ENCODE measurements around the gene BMI1. TPM values are rescaled to one million over a fixed set of nuclear protein-coding genes. Genes with fewer than 3 reads are reported as not detected.
"Not testable (repeated sequence)": the region's sequence is repeated elsewhere in the genome, so short reads cannot be mapped to it uniquely, and the experiment has no call there.

The BMI1 gene
- total RNA-seq, 4 donors from 2014 or later = 15.6 to 47.9 (median 17.6) TPM

DNA sequence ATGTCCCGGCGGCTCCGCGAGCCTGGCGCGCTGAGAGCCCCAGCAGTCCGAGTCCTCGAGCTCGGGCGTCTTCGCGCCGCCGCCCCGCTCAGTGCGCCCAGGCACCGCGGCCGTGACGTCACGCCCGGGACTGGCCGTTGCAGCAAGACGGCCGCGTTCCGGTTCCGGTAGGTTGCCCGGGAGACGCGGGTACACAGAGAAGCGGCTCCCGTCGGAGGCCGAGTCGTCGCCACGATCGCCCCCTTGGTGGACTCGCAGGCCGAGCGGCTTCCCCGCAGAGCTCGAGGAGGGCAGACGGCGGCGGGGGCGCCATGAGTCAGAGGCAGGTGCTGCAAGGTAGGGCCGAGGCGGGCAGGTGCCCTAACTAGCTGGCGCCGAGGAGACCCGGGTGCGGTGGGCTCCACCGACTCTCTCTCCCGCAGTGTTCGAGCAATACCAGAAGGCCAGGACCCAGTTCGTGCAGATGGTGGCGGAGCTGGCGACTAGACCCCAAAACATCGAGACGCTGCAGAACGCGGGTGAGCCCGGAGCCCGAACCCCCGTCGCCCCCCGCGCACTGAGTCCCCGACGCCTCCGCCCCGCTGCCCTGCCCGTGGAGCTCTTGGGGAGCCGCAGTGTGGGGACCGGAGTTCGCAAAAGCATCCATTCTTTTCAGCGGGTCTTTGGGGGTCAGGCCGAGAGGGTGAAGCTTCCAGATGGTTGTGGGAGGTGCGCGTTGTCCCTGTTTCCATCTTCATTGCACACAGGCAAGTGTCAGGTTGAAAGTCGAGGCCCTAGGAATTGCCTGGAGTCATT, 24.6 kb downstream of the BMI1 start, which contains the start of gene SPAG6:
SPAG6 (plus strand) TSS at position 196 of the 795 bp plus-strand sequence; CDS start at position 312, 116 bp downstream.
- TF ChIP-seq, protein P1, sequence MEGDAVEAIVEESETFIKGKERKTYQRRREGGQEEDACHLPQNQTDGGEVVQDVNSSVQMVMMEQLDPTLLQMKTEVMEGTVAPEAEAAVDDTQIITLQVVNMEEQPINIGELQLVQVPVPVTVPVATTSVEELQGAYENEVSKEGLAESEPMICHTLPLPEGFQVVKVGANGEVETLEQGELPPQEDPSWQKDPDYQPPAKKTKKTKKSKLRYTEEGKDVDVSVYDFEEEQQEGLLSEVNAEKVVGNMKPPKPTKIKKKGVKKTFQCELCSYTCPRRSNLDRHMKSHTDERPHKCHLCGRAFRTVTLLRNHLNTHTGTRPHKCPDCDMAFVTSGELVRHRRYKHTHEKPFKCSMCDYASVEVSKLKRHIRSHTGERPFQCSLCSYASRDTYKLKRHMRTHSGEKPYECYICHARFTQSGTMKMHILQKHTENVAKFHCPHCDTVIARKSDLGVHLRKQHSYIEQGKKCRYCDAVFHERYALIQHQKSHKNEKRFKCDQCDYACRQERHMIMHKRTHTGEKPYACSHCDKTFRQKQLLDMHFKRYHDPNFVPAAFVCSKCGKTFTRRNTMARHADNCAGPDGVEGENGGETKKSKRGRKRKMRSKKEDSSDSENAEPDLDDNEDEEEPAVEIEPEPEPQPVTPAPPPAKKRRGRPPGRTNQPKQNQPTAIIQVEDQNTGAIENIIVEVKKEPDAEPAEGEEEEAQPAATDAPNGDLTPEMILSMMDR (IDR thresholded peaks at IDR 0.05) = no peak
- TF ChIP-seq POLR2A (IDR thresholded peaks at IDR 0.05) = no peak
- no peaks in the 10 kb centered on the region for H3K36me3 ChIP-seq
- peaks cover 0 to 14% (median 2%) of the 10 kb centered on the region in 4 donors for H3K9me3 ChIP-seq
- peak within 1 kb of the TSS in 3 of 4 donors; percentile 14 to 37 (median 37) for H3K4me3 ChIP-seq
- peaks cover 0 to 15% (median 1%) of the 10 kb centered on the region in 4 donors for H3K4me1 ChIP-seq
- peak in 2 of 3 donors; percentile 59 to 68 for DNase-seq
- no peak within 1 kb of the TSS for H3K27ac ChIP-seq
- H3K27me3 ChIP-seq = peaks cover 0 to 53% of the 10 kb centered on the region in 2 donors

DNA sequence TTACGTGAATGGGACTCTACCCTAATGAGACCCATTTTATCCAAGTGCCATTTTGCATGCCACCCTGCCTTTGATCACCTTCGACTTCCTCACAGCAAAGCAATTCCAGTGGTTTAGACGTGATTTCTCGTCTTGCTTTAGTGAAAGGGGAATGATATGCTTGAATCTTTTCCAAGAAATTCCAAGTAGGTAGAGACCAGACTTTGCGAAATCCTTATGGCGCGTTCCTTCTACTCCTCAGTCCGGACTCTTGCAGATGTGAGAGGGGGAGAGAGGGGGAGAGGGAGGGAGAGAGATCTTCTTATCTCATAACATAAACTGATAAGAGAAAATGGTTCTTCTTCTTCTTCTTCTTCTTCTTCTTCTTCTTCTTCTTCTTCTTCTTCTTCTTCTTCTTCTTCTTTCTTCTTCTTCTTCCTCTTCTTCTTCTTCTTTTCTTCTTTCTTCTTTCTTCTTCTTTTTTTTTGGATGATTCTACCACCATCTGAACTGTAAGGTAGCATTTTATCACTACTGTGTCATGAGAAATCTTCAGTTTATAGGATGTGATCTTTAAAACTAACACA, 25.3 kb downstream of the BMI1 start:
- peaks cover 0 to 14% (median 2%) of the 10 kb centered on the region in 4 donors for H3K9me3 ChIP-seq
- no peak for TF ChIP-seq POLR2A (IDR thresholded peaks at IDR 0.05)
- TF ChIP-seq, protein P1 (IDR thresholded peaks at IDR 0.05) = no peak
- no peaks in the 10 kb centered on the region for H3K36me3 ChIP-seq
- H3K27ac ChIP-seq = no peak overlapping the region
- no peak overlapping the region for H3K4me3 ChIP-seq
- peaks cover 0 to 13% (median under 1%) of the 10 kb centered on the region in 4 donors for H3K4me1 ChIP-seq
- H3K27me3 ChIP-seq = peaks cover 0 to 51% of the 10 kb centered on the region in 2 donors
- no peak for DNase-seq

DNA sequence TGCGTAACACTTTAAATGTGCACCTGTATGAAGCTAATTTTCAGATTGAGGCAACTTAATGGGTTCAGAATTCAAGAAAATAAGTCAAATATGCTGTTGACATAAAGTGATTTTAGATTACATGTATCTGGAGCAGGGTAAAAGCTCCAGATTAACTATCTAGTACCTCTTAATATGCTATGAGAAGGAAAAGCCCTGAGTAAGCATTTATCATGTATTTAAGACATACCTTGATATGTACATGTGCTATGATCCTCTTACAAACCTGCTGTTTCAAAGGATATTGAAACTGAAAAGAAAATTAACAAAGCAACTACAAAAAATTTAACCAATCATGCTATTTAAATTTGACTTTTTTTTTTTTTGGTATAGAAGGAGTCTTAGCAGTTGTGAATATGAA, 28.9 kb downstream of the BMI1 start:
- H3K27me3 ChIP-seq = peaks cover 0 to 22% of the 10 kb centered on the region in 2 donors
- DNase-seq = no peak
- no peak for TF ChIP-seq POLR2A (IDR thresholded peaks at IDR 0.05)
- TF ChIP-seq, protein P1 (IDR thresholded peaks at IDR 0.05) = no peak
- no peak overlapping the region for H3K4me3 ChIP-seq
- H3K9me3 ChIP-seq = peaks cover 0 to 13% (median 2%) of the 10 kb centered on the region in 4 donors
- H3K36me3 ChIP-seq = no peaks in the 10 kb centered on the region
- peaks cover 0 to 8% (median 0%) of the 10 kb centered on the region in 4 donors for H3K4me1 ChIP-seq
- H3K27ac ChIP-seq = no peak overlapping the region

DNA sequence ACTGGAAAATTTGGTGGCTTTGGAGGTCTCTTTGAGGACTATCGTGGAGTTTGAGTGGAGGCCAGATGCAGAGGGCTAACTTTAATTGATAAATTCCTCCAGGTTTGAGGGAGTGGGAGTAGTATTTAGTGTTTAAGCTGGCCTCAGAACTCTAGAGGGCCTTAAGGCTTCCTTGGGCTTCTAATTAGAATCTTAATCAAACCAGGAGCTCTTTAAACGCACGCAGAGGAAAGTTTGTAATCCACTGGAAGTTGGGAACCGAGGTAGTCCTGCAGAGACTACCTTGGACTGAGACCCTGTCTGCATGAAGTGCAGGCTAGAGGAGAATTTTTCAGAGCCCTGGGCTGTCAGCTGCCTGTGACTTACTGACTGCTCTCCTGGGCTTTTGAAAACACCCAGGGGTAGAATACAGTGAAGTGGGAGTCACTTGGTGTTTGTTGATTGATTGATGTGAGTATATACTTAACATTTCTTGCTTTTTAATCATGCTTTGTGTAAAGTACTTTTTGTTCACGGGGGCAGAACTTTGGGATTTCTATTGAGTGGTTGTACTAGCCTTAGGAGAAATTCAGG, 30.3 kb downstream of the BMI1 start:
- H3K4me3 ChIP-seq = no peak overlapping the region
- TF ChIP-seq POLR2A (IDR thresholded peaks at IDR 0.05) = no peak
- TF ChIP-seq, protein P1 (IDR thresholded peaks at IDR 0.05) = no peak

DNA sequence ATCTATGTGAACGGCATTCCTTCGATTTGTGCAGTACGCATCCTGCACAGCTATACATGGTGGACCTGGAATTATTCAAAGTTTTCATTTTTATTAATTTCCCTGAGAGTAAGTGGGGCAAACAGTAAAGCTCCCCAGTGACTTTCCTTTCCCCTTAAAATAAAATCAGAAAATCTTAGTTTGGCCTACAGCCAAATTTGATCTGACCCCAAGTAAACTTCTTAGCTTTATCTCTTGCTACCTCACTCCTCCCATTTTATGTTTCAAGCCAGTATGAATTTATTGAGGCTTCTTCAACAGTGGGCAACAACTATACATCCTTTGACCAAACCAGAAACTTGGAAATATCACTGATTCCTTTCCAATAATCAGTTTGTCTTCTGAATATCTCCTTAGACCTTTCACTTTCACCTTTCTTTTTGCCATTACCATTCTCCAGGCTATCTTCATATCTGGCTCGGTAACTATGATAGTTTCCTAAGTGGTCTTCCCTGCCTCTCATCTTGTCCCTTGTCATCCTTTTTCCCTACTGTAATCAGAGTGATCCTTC, 35.5 kb downstream of the BMI1 start:
- Histone ChIP-seq H3K27me3 (no peaks in the 10 kb centered on the region), H3K4me1 (no peaks in the 10 kb centered on the region), H3K27ac (no peak overlapping the region), H3K36me3 (no peaks in the 10 kb centered on the region), H3K4me3 (no peak overlapping the region), H3K9me3 (no peaks in the 10 kb centered on the region)
- DNase-seq = no peak
- TF ChIP-seq, protein P1 (IDR thresholded peaks at IDR 0.05) = no peak
- TF ChIP-seq POLR2A (IDR thresholded peaks at IDR 0.05) = no peak

More for the DNA sequence above, 30.3 kb downstream of the BMI1 start:
- H3K4me1 ChIP-seq = no peaks in the 10 kb centered on the region
- no peak for DNase-seq
- no peaks in the 10 kb centered on the region for H3K9me3 ChIP-seq
- no peaks in the 10 kb centered on the region for H3K36me3 ChIP-seq
- no peak overlapping the region for H3K27ac ChIP-seq
- H3K27me3 ChIP-seq = peaks cover 0 to 9% of the 10 kb centered on the region in 2 donors

DNA sequence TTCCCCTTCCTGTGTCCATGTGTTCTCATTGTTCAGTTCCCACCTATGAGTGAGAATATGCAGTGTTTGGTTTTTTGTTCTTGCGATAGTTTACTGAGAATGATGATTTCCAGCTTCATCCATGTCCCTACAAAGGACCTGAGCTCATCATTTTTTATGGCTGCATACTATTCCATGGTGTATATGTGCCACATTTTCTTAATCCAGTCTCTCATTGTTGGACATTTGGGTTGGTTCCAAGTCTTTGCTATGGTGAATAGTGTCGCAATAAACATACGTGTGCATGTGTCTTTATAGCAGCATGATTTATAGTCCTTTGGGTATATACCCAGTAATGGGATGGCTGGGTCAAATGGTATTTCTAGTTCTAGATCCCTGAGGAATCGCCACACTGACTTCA, 36.9 kb downstream of the BMI1 start:
- not testable (repeated sequence) for H3K4me3 ChIP-seq, H3K9me3 ChIP-seq, H3K27me3 ChIP-seq, DNase-seq, H3K27ac ChIP-seq, H3K4me1 ChIP-seq, H3K36me3 ChIP-seq

Measured in Peyer's patch (tissue), 4 donors.